Measurements from ENCODE around the gene MAPKAP1.
A peak's percentile ranks its signal among the peaks of the same experiment; 100 is the strongest.

DNA sequence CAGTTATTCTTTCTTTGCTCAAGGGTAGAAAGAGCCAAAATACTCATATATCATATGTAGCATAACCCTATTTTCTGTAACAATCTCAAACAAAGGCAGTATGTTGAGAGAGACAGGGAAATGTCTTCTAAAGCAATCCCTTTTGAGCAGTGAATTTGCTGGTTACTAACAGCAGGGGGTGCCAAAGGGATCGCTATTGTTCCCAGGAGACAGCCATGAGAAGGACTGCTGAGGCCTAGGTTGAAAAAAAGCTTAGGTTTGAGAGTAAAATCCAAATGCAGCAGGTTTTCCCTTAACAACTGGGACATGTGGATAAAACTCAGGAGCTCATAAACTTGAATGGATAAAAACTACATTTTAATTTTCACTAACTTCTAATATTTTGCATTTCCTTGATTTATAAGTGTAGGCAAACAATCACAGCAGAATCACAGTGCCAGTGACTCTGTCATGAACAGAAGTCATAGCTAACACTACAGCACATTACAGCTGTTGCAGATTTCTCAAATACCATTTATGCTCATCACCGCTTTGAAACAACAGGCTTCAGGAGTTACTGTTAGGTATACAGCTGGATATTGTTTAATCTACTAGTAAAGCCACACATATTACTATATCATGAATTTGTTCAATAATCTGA is 148.4 kb downstream of the MAPKAP1 start:
- peak; percentile 42 to 73 (median 64) for TF ChIP-seq CTCF (IDR thresholded peaks at IDR 0.05)
- TF ChIP-seq POLR2AphosphoS5 (IDR thresholded peaks at IDR 0.05; ENCODE audit: insufficient read depth in 1 of 2, low read depth in 1 of 2) = no peak
- no peak for TF ChIP-seq POLR2A (IDR thresholded peaks at IDR 0.05)

All from vagina (tissue), 2 donors.